ENCODE data around the gene CSPG4.
"Not testable (repeated sequence)": the region's sequence is repeated elsewhere in the genome, so short reads cannot be mapped to it uniquely, and the experiment has no call there.

CSPG4 gene

GRCh38 chr15:75695634-75696310, 16.9 kb downstream of the CSPG4 start:
- H3K4me1 ChIP-seq (ENCODE audit: control insufficient read depth in 2 of 2, insufficient read depth in 2 of 2, low read length in 2 of 2) = peaks cover 11 to 17% of the 10 kb centered on the region in 2 donors
- peak overlapping the region; percentile 51 to 68 for H3K27ac ChIP-seq (ENCODE audit: low read depth in 2 of 2, low read length in 2 of 2)
- H3K27me3 ChIP-seq (ENCODE audit: control insufficient read depth in 2 of 2, insufficient read depth in 2 of 2, low read length in 2 of 2) = no peaks in the 10 kb centered on the region

GRCh38 chr15:75695220-75695619, 17.4 kb downstream of the CSPG4 start:
- Histone ChIP-seq H3K4me3 (ENCODE audit: low read length in 2 of 2) (no peak overlapping the region), H3K9ac (ENCODE audit: low read depth in 1 of 2, low read length in 2 of 2) (no peak overlapping the region), H3K27me3 (ENCODE audit: control insufficient read depth in 2 of 2, insufficient read depth in 2 of 2, low read length in 2 of 2) (no peaks in the 10 kb centered on the region), H3K9me3 (ENCODE audit: control insufficient read depth in 2 of 2, low read length in 2 of 2) (no peaks in the 10 kb centered on the region), H3K27ac (ENCODE audit: low read depth in 2 of 2, low read length in 2 of 2) (peak overlapping the region in 1 of 2 donors; percentile 68), H3K36me3 (ENCODE audit: control insufficient read depth in 2 of 2, insufficient read depth in 2 of 2, low read length in 2 of 2) (no peaks in the 10 kb centered on the region), H3K4me1 (ENCODE audit: control insufficient read depth in 2 of 2, insufficient read depth in 2 of 2, low read length in 2 of 2) (peaks cover 11 to 15% of the 10 kb centered on the region in 2 donors)

More at GRCh38 chr15:75695634-75696310, 16.9 kb downstream of the CSPG4 start:
- no peak overlapping the region for H3K9ac ChIP-seq (ENCODE audit: low read depth in 1 of 2, low read length in 2 of 2)
- no peak overlapping the region for H3K4me3 ChIP-seq (ENCODE audit: low read length in 2 of 2)
- no peaks in the 10 kb centered on the region for H3K36me3 ChIP-seq (ENCODE audit: control insufficient read depth in 2 of 2, insufficient read depth in 2 of 2, low read length in 2 of 2)
- no peaks in the 10 kb centered on the region for H3K9me3 ChIP-seq (ENCODE audit: control insufficient read depth in 2 of 2, low read length in 2 of 2)

GRCh38 chr15:75694241-75695182, 18.1 kb downstream of the CSPG4 start:
- peaks cover 7 to 15% of the 10 kb centered on the region in 2 donors for H3K4me1 ChIP-seq (ENCODE audit: control insufficient read depth in 2 of 2, insufficient read depth in 2 of 2, low read length in 2 of 2)
- H3K36me3 ChIP-seq (ENCODE audit: control insufficient read depth in 2 of 2, insufficient read depth in 2 of 2, low read length in 2 of 2) = no peaks in the 10 kb centered on the region
- no peak overlapping the region for H3K4me3 ChIP-seq (ENCODE audit: low read length in 2 of 2)
- H3K27me3 ChIP-seq (ENCODE audit: control insufficient read depth in 2 of 2, insufficient read depth in 2 of 2, low read length in 2 of 2) = no peaks in the 10 kb centered on the region
- peak overlapping the region; percentile 21 to 68 for H3K27ac ChIP-seq (ENCODE audit: low read depth in 2 of 2, low read length in 2 of 2)
- peak overlapping the region in 1 of 2 donors; percentile 19 for H3K9ac ChIP-seq (ENCODE audit: low read depth in 1 of 2, low read length in 2 of 2)
- no peaks in the 10 kb centered on the region for H3K9me3 ChIP-seq (ENCODE audit: control insufficient read depth in 2 of 2, low read length in 2 of 2)

- peak overlapping the region; percentile 19 to 68 for H3K27ac ChIP-seq (ENCODE audit: low read depth in 2 of 2, low read length in 2 of 2)
- H3K27me3 ChIP-seq (ENCODE audit: control insufficient read depth in 2 of 2, insufficient read depth in 2 of 2, low read length in 2 of 2) = no peaks in the 10 kb centered on the region
- H3K4me3 ChIP-seq (ENCODE audit: low read length in 2 of 2) = no peak overlapping the region
- no peaks in the 10 kb centered on the region for H3K9me3 ChIP-seq (ENCODE audit: control insufficient read depth in 2 of 2, low read length in 2 of 2)
- no peak overlapping the region for H3K9ac ChIP-seq (ENCODE audit: low read depth in 1 of 2, low read length in 2 of 2)
- no peaks in the 10 kb centered on the region for H3K36me3 ChIP-seq (ENCODE audit: control insufficient read depth in 2 of 2, insufficient read depth in 2 of 2, low read length in 2 of 2)
- H3K4me1 ChIP-seq (ENCODE audit: control insufficient read depth in 2 of 2, insufficient read depth in 2 of 2, low read length in 2 of 2) = peaks cover 5 to 13% of the 10 kb centered on the region in 2 donors
These were observed 19.0 kb downstream of the CSPG4 start for GRCh38 chr15:75693501-75694240.

GRCh38 chr15:75693028-75693427, 19.6 kb downstream of the CSPG4 start:
- H3K9me3 ChIP-seq (ENCODE audit: control insufficient read depth in 2 of 2, low read length in 2 of 2); H3K27me3 ChIP-seq (ENCODE audit: control insufficient read depth in 2 of 2, insufficient read depth in 2 of 2, low read length in 2 of 2): not testable (repeated sequence)
- H3K27ac ChIP-seq (ENCODE audit: low read depth in 2 of 2, low read length in 2 of 2) = peak overlapping the region in 1 of 2 donors; percentile 68

GRCh38 chr15:75692311-75692710, 20.3 kb downstream of the CSPG4 start:
- H3K9ac ChIP-seq (ENCODE audit: low read depth in 1 of 2, low read length in 2 of 2); H3K36me3 ChIP-seq (ENCODE audit: control insufficient read depth in 2 of 2, insufficient read depth in 2 of 2, low read length in 2 of 2); H3K27me3 ChIP-seq (ENCODE audit: control insufficient read depth in 2 of 2, insufficient read depth in 2 of 2, low read length in 2 of 2); H3K9me3 ChIP-seq (ENCODE audit: control insufficient read depth in 2 of 2, low read length in 2 of 2); H3K4me3 ChIP-seq (ENCODE audit: low read length in 2 of 2); H3K27ac ChIP-seq (ENCODE audit: low read depth in 2 of 2, low read length in 2 of 2): not testable (repeated sequence)
- peaks cover 5 to 13% of the 10 kb centered on the region in 2 donors for H3K4me1 ChIP-seq (ENCODE audit: control insufficient read depth in 2 of 2, insufficient read depth in 2 of 2, low read length in 2 of 2)

More at GRCh38 chr15:75693028-75693427, 19.6 kb downstream of the CSPG4 start:
- H3K9ac ChIP-seq (ENCODE audit: low read depth in 1 of 2, low read length in 2 of 2); H3K36me3 ChIP-seq (ENCODE audit: control insufficient read depth in 2 of 2, insufficient read depth in 2 of 2, low read length in 2 of 2); H3K4me3 ChIP-seq (ENCODE audit: low read length in 2 of 2): not testable (repeated sequence)
- peaks cover 5 to 13% of the 10 kb centered on the region in 2 donors for H3K4me1 ChIP-seq (ENCODE audit: control insufficient read depth in 2 of 2, insufficient read depth in 2 of 2, low read length in 2 of 2)

GRCh38 chr15:75689429-75689828, 23.2 kb downstream of the CSPG4 start:
- H3K9ac ChIP-seq (ENCODE audit: low read depth in 1 of 2, low read length in 2 of 2); H3K27me3 ChIP-seq (ENCODE audit: control insufficient read depth in 2 of 2, insufficient read depth in 2 of 2, low read length in 2 of 2); H3K36me3 ChIP-seq (ENCODE audit: control insufficient read depth in 2 of 2, insufficient read depth in 2 of 2, low read length in 2 of 2); H3K9me3 ChIP-seq (ENCODE audit: control insufficient read depth in 2 of 2, low read length in 2 of 2); H3K27ac ChIP-seq (ENCODE audit: low read depth in 2 of 2, low read length in 2 of 2); H3K4me3 ChIP-seq (ENCODE audit: low read length in 2 of 2): not testable (repeated sequence)
- H3K4me1 ChIP-seq (ENCODE audit: control insufficient read depth in 2 of 2, insufficient read depth in 2 of 2, low read length in 2 of 2) = peaks cover 5 to 11% of the 10 kb centered on the region in 2 donors

- Histone ChIP-seq H3K27me3 (ENCODE audit: control insufficient read depth in 2 of 2, insufficient read depth in 2 of 2, low read length in 2 of 2) (no peaks in the 10 kb centered on the region), H3K4me3 (ENCODE audit: low read length in 2 of 2) (no peak overlapping the region), H3K36me3 (ENCODE audit: control insufficient read depth in 2 of 2, insufficient read depth in 2 of 2, low read length in 2 of 2) (no peaks in the 10 kb centered on the region), H3K27ac (ENCODE audit: low read depth in 2 of 2, low read length in 2 of 2) (no peak overlapping the region), H3K4me1 (ENCODE audit: control insufficient read depth in 2 of 2, insufficient read depth in 2 of 2, low read length in 2 of 2) (peaks cover under 1 to 5% of the 10 kb centered on the region in 2 donors), H3K9ac (ENCODE audit: low read depth in 1 of 2, low read length in 2 of 2) (no peak overlapping the region), H3K9me3 (ENCODE audit: control insufficient read depth in 2 of 2, low read length in 2 of 2) (no peaks in the 10 kb centered on the region)
These were observed 23.8 kb downstream of the CSPG4 start for GRCh38 chr15:75688831-75689230.

- Histone ChIP-seq H3K4me3 (ENCODE audit: low read length in 2 of 2) (no peak overlapping the region), H3K36me3 (ENCODE audit: control insufficient read depth in 2 of 2, insufficient read depth in 2 of 2, low read length in 2 of 2) (no peaks in the 10 kb centered on the region), H3K4me1 (ENCODE audit: control insufficient read depth in 2 of 2, insufficient read depth in 2 of 2, low read length in 2 of 2) (no peaks in the 10 kb centered on the region), H3K9ac (ENCODE audit: low read depth in 1 of 2, low read length in 2 of 2) (no peak overlapping the region), H3K9me3 (ENCODE audit: control insufficient read depth in 2 of 2, low read length in 2 of 2) (no peaks in the 10 kb centered on the region), H3K27me3 (ENCODE audit: control insufficient read depth in 2 of 2, insufficient read depth in 2 of 2, low read length in 2 of 2) (no peaks in the 10 kb centered on the region), H3K27ac (ENCODE audit: low read depth in 2 of 2, low read length in 2 of 2) (no peak overlapping the region)
These were observed 24.4 kb downstream of the CSPG4 start for GRCh38 chr15:75688278-75688557.
